Endothelial cell of umbilical vein (primary cell): ENCODE results near the gene BCAS3. TPM values are rescaled to one million over a fixed set of nuclear protein-coding genes. Genes with fewer than 3 reads are reported as not detected.

Experiments
- BruUV-seq: library from RNA; stranded (reverse); fragments of 400-500 nt; replicated peaks from 2 replicates; lab custom pipeline; 2021; lab: Mats Ljungman, UMichigan
- CTCF ChIA-PET: fragments of 300-600, 350-600 bp; sonication (Branson Sonifier 250); formaldehyde crosslinking; loops from one replicate; lab custom pipeline; 2021; ENCODE audit warnings: antibody characterized with exemption, inconsistent platforms; lab: Charles Lee
- POLR2A ChIA-PET: fragments of 300-600, 350-600 bp; sonication (Branson Sonifier 250); formaldehyde crosslinking; loops from one replicate; lab custom pipeline; 2021; ENCODE audit warnings: antibody characterized with exemption, inconsistent platforms; lab: Charles Lee
- DNase-seq: peaks from one replicate; pipeline ENCODE4 v3.0.0-alpha.2; 2011; ENCODE audit warnings: low read depth, low spot score
- FAIRE-seq: peaks from 2 replicates; lab custom pipeline; 2011; peaks lifted over from hg19 to GRCh38; lab: Jason Lieb, UNC
- H2AFZ ChIP-seq: 2 replicates; pipeline ENCODE4 v1.6.0; 2012; ENCODE audit warnings: low read depth, low read length, control low read depth, inconsistent platforms
- H3K27ac ChIP-seq: 2 replicates; pipeline ENCODE4 v1.5.1; 2011; ENCODE audit warnings: low read depth, mild to moderate bottlenecking, control low read depth, low read length, moderate library complexity; ENCODE audit not compliant: insufficient read depth
- H3K27me3 ChIP-seq, 2 experiments: 2 replicates each; pipeline versions ENCODE4 v1.6.0 to v1.6.1; 2011; ENCODE audit warnings: low read length in 2 of 2, mixed read lengths in 1 of 2; ENCODE audit not compliant: control insufficient read depth in 2 of 2, insufficient read depth in 2 of 2
- H3K36me3 ChIP-seq, 2 experiments: 2 replicates in 1 of 2; 3 replicates in 1 of 2; pipeline ENCODE4 v1.5.1; 2011; ENCODE audit warnings: low read length in 2 of 2, mild to moderate bottlenecking in 1 of 2, moderate library complexity in 1 of 2; ENCODE audit not compliant: control insufficient read depth in 2 of 2, insufficient read depth in 2 of 2; ENCODE audit errors: extremely low read depth in 1 of 2
- H3K4me1 ChIP-seq: 3 replicates; pipeline ENCODE4 v1.5.1; 2011; ENCODE audit warnings: mild to moderate bottlenecking, low read length; ENCODE audit not compliant: control insufficient read depth, insufficient read depth; ENCODE audit errors: extremely low read depth
- H3K4me2 ChIP-seq: 2 replicates; pipeline ENCODE4 v1.6.1; 2011; ENCODE audit warnings: low read length, control low read depth, mixed read lengths; ENCODE audit not compliant: insufficient read depth
- H3K4me3 ChIP-seq, 3 experiments: fragments of 200-600 bp in 1 of 3; sonication (generic), shearing (Covaris generic) in 1 of 3; replicated peaks in 1 of 3; 2 replicates each; pipeline ENCODE4 v1.5.1; 2011 to 2016; ENCODE audit warnings: control low read depth in 3 of 3, low read length in 3 of 3, mild to moderate bottlenecking in 2 of 3, inconsistent platforms in 1 of 3, low read depth in 1 of 3, moderate library complexity in 1 of 3; ENCODE audit not compliant: insufficient read depth in 1 of 3
- H3K79me2 ChIP-seq: 2 replicates; pipeline ENCODE4 v1.6.0; 2012; ENCODE audit warnings: low read length, inconsistent platforms; ENCODE audit not compliant: control insufficient read depth, insufficient read depth
- H3K9ac ChIP-seq: replicated peaks from 2 replicates; pipeline ENCODE3; 2011; ENCODE audit warnings: low read length, control low read depth; ENCODE audit not compliant: insufficient read depth; ENCODE audit errors: extremely low read depth
- H3K9me1 ChIP-seq: replicated peaks from 3 replicates; pipeline ENCODE4 v1.6.0; 2011; ENCODE audit warnings: mild to moderate bottlenecking, low read length; ENCODE audit not compliant: control insufficient read depth, insufficient read depth; ENCODE audit errors: extremely low read depth
- H3K9me3 ChIP-seq: replicated peaks from 2 replicates; pipeline ENCODE4 v1.5.1; 2012; ENCODE audit warnings: low read length, inconsistent platforms; ENCODE audit not compliant: control insufficient read depth, insufficient read depth
- H4K20me1 ChIP-seq: replicated peaks from 2 replicates; pipeline ENCODE3; 2011; ENCODE audit warnings: mild to moderate bottlenecking, low read length; ENCODE audit not compliant: control insufficient read depth, insufficient read depth; ENCODE audit errors: extremely low read depth
- CTCF ChIP-seq, 2 donors: IDR thresholded peaks; 1 replicate in 1 of 2; 2 replicates in 1 of 2; pipeline ENCODE4 v1.5.1; 2011; ENCODE audit warnings: low read length in 2 of 2, mild to moderate bottlenecking in 2 of 2, moderate library complexity in 2 of 2, control low read depth in 1 of 2, inconsistent platforms in 1 of 2, low read depth in 1 of 2; ENCODE audit not compliant: insufficient read depth in 1 of 2; ENCODE audit errors: extremely low read depth in 1 of 2
- EZH2 ChIP-seq: IDR thresholded peaks from 2 replicates; pipeline ENCODE4 v1.6.1; 2012; ENCODE audit warnings: borderline replicate concordance, low read depth, mild to moderate bottlenecking, moderate library complexity, low read length, inconsistent platforms; ENCODE audit not compliant: severe bottlenecking
- FOS ChIP-seq: IDR thresholded peaks from 2 replicates; pipeline ENCODE4 v1.6.1; 2011; ENCODE audit warnings: mild to moderate bottlenecking, low read length, moderate library complexity, borderline replicate concordance; ENCODE audit not compliant: insufficient read depth
- GATA2 ChIP-seq: IDR thresholded peaks from 2 replicates; pipeline ENCODE4 v1.7.0; 2011; ENCODE audit warnings: low read depth, mild to moderate bottlenecking, moderate library complexity, mixed read lengths, low read length; ENCODE audit not compliant: insufficient read length, insufficient read depth
- JUN ChIP-seq: IDR thresholded peaks from 2 replicates; pipeline ENCODE4 v1.6.1; 2011; ENCODE audit warnings: borderline replicate concordance, low read depth; ENCODE audit not compliant: insufficient read length, insufficient read depth
- MAX ChIP-seq: IDR thresholded peaks from 2 replicates; pipeline ENCODE4 v1.6.1; 2011; ENCODE audit not compliant: insufficient read depth, insufficient read length
- MYC ChIP-seq: IDR thresholded peaks from one replicate; pipeline ENCODE4 v1.6.1; 2011; ENCODE audit warnings: mild to moderate bottlenecking, low read depth, low read length
- POLR2A ChIP-seq: IDR thresholded peaks from 2 replicates; pipeline ENCODE4 v1.6.1; 2012; ENCODE audit warnings: low read depth, mild to moderate bottlenecking, control low read depth, low read length
- POLR2AphosphoS5 ChIP-seq: IDR thresholded peaks from 2 replicates; pipeline ENCODE4 v1.6.1; 2012; ENCODE audit warnings: low read depth, mild to moderate bottlenecking, control low read depth, low read length, moderate library complexity; ENCODE audit not compliant: insufficient read depth
- dilution Hi-C: fragments of 300-500 bp; cut with MboI; formaldehyde crosslinking; loops from one replicate; pipeline ENCODE4 v1.15.0; 2019; ENCODE audit warnings: low sequenced_read_pairs; ENCODE audit not compliant: extremely low pct_ligation_motif_present
- intact Hi-C: fragments of 100-400 bp; cut with micrococcal nuclease; formaldehyde crosslinking; loops from one replicate; pipeline ENCODE4 v1.10.0; 2022
- polyA plus RNA-seq, 4 experiments: library from polyadenylated mRNA; depleted of rRNA in 3 of 4; stranded (reverse) in 3 of 4; unstranded in 1 of 4; fragments of >200 nt; gene quantifications; 2 replicates each; pipeline versions ENCODE4 v1.2.1 to v1.2.3, GENCODE V29; 2011 to 2012; ENCODE audit warnings: missing spikeins in 1 of 4
- total RNA-seq: library from RNA; stranded (reverse); gene quantifications from 2 replicates; pipeline ENCODE4 v1.2.3, GENCODE V29; 2021

The BCAS3 gene
- total and polyA plus RNA-seq, 2 donors (not counting 3 experiments of a cell fraction or from before 2014, with no cell fraction given), result 8.2 to 16.0 TPM

- no peak overlapping the region for H2AFZ ChIP-seq
- no peak overlapping the region for H3K4me3 ChIP-seq
- intact Hi-C loops, result no loop called here
- no peaks in the 10 kb centered on the region for H3K4me1 ChIP-seq
- no peaks in the 10 kb centered on the region for H3K27me3 ChIP-seq
- H3K9me3 ChIP-seq, result no peaks in the 10 kb centered on the region
- POLR2A ChIA-PET, result no interaction called here
- no peak overlapping the region for H3K9ac ChIP-seq
- no peak overlapping the region for H3K27ac ChIP-seq
- no TSS peak for BruUV-seq
- FAIRE-seq (peak; percentile 18), DNase-seq (no peak)
- no peaks in the 10 kb centered on the region for H4K20me1 ChIP-seq
- CTCF ChIA-PET, result interaction anchor here (1.6 kb wide), 1 partner anchor 10 kb away, joined by 4 read pairs; no protein-coding TSS in a partner anchor
- dilution Hi-C loops, result no loop called here
- no peak overlapping the region for H3K4me2 ChIP-seq
- TF ChIP-seq GATA2 (no peak), CTCF (IDR thresholded peaks at IDR 0.05; ENCODE audit: extremely low read depth in 1 of 2, insufficient read depth in 1 of 2, low read depth in 1 of 2, low read length in 2 of 2) (no peak), POLR2A (no peak), FOS (no peak), POLR2AphosphoS5 (no peak), JUN (no peak), MAX (no peak), EZH2 (no peak), MYC (no peak)
- no peaks in the 10 kb centered on the region for H3K79me2 ChIP-seq
- no peaks in the 10 kb centered on the region for H3K9me1 ChIP-seq
- H3K36me3 ChIP-seq, result no peaks in the 10 kb centered on the region
These were observed 648.7 kb downstream of the BCAS3 start for GRCh38 chr17:61326330-61326729.
